ENCODE data around the gene HEPACAM2. TPM values are rescaled to one million over a fixed set of nuclear protein-coding genes. Genes with fewer than 3 reads are reported as not detected.

HEPACAM2 gene
- total RNA-seq, 4 donors from 2014 or later: not detected

DNA sequence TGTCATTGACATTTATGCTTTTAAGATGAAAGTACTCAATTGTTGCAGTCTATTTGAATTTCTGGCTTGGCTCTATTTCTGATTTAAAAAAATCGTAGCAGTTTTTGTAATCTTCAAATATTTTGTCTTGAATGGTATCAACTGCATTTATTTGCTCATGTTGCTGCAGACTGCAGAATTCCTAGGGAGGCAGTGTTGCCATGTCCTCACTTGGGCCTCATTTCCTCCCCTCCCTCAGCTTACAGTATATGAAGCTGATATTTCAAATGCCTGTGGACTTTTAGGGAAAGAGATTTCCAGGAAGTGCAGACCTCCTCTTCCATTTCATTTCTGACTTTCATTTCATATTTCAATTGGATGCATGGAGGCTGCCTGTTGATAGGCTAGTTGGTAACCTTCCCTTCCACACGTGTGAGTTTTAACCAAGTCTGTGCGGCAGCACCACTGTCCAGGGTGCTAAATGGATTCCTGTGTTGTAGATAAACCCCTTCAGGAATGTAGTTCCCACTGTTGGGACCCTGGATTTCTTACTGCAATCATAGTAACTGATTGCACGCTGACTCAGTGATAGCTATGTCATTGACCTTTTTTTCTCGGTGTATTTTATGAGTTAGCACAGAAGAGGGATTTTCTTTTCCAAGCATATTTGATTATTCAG lies 23.4 kb upstream of the HEPACAM2 start:
- Histone ChIP-seq H3K4me1 (peaks cover 3% of the 10 kb centered on the region in 2 donors), H3K27ac (no peak overlapping the region), H3K4me3 (no peak overlapping the region), H3K36me3 (no peaks in the 10 kb centered on the region), H3K9me3 (no peaks in the 10 kb centered on the region), H3K27me3 (no peaks in the 10 kb centered on the region)
- ATAC-seq: no peak
- in situ Hi-C loops (cut with MboI; ENCODE audit: low sequenced_read_pairs in 4 of 4) (loop anchor here in 1 of 4 donors (25.0 kb wide), 1 partner anchor 763 kb away; the partner anchor contains the start of gene BET1), intact Hi-C loops (cut with DNase I; ENCODE audit: low total_unique reads) (no loop called here)
- DNase-seq: no peak
- TF ChIP-seq POLR2A (IDR thresholded peaks at IDR 0.05): no peak
- TF ChIP-seq, protein P1, sequence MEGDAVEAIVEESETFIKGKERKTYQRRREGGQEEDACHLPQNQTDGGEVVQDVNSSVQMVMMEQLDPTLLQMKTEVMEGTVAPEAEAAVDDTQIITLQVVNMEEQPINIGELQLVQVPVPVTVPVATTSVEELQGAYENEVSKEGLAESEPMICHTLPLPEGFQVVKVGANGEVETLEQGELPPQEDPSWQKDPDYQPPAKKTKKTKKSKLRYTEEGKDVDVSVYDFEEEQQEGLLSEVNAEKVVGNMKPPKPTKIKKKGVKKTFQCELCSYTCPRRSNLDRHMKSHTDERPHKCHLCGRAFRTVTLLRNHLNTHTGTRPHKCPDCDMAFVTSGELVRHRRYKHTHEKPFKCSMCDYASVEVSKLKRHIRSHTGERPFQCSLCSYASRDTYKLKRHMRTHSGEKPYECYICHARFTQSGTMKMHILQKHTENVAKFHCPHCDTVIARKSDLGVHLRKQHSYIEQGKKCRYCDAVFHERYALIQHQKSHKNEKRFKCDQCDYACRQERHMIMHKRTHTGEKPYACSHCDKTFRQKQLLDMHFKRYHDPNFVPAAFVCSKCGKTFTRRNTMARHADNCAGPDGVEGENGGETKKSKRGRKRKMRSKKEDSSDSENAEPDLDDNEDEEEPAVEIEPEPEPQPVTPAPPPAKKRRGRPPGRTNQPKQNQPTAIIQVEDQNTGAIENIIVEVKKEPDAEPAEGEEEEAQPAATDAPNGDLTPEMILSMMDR (IDR thresholded peaks at IDR 0.05 in 4 of 5, conservative IDR thresholded peaks at IDR 0.05 in 1 of 5): no peak

DNA sequence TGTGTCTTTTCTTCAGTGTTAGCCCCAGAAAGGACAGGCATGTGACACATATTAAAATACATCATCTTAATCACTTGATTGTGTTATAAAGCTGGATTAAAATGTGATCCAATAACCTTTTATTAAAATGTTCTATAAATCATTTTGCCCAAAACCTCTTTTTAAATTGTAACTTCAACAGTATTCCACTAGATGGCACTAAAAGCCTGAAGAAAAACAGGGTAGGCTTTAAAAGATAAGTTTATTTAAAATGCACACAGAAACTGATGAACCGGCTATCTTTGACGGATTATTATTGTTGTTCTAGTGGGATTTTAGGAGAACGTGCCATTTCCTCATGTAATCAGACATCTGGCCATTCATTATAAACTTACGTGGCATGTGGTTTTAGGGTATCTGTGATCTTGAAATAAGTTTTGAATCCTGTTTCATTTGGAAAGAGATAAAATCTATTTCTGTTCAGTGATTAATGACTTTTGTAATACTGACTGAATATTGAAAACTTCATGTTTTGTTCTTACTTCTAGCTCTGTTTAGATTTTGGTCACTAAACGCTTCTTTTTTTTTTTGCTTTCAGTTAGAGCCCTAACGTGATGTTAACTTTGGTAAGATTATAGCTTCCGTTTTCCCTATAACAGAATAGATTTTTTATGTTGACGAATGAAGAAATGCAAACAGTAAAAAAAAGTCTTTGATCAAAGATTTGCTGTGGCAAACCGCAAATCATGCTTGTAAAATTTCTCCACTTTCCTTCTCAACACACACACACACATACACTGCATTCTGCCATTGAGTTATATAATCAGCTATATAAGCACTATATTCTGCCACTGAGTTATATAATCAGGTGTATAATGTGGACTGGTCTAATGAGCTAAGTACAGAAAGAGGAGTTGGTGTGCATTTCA lies 19.5 kb upstream of the HEPACAM2 start:
- no peak overlapping the region for H3K27ac ChIP-seq
- ATAC-seq (no peak), DNase-seq (no peak)
- intact Hi-C loops (cut with DNase I; ENCODE audit: low total_unique reads): no loop called here
- H3K36me3 ChIP-seq: no peaks in the 10 kb centered on the region
- TF ChIP-seq POLR2A (IDR thresholded peaks at IDR 0.05): no peak
- TF ChIP-seq, protein P1 (IDR thresholded peaks at IDR 0.05 in 4 of 5, conservative IDR thresholded peaks at IDR 0.05 in 1 of 5): peak in 4 of 5 experiments; percentile 14 to 67 (median 52)
- peaks cover 3% of the 10 kb centered on the region in 2 donors for H3K4me1 ChIP-seq
- H3K27me3 ChIP-seq: no peaks in the 10 kb centered on the region
- peak overlapping the region in 1 of 4 donors; percentile 6 for H3K4me3 ChIP-seq
- no peaks in the 10 kb centered on the region for H3K9me3 ChIP-seq
- in situ Hi-C loops (cut with MboI; ENCODE audit: low sequenced_read_pairs in 4 of 4): loop anchor here in 1 of 4 donors (25.0 kb wide), 1 partner anchor 767 kb away; the partner anchor contains the start of gene BET1

GRCh38 chr7:93242106-93242505 lies 15.8 kb upstream of the HEPACAM2 start:
- in situ Hi-C loops (cut with MboI; ENCODE audit: low sequenced_read_pairs in 4 of 4) (loop anchor here in 1 of 4 donors (25.0 kb wide), 1 partner anchor 770 kb away; the partner anchor contains the start of gene BET1), intact Hi-C loops (cut with DNase I; ENCODE audit: low total_unique reads) (no loop called here)
- no peak for ATAC-seq
- H3K4me3 ChIP-seq: no peak overlapping the region
- H3K27ac ChIP-seq: no peak overlapping the region
- peaks cover 3% of the 10 kb centered on the region in 2 donors for H3K4me1 ChIP-seq
- H3K27me3 ChIP-seq: no peaks in the 10 kb centered on the region
- TF ChIP-seq, protein P1 (IDR thresholded peaks at IDR 0.05 in 4 of 5, conservative IDR thresholded peaks at IDR 0.05 in 1 of 5): no peak
- TF ChIP-seq POLR2A (IDR thresholded peaks at IDR 0.05): no peak
- DNase-seq: no peak
- no peaks in the 10 kb centered on the region for H3K9me3 ChIP-seq
- no peaks in the 10 kb centered on the region for H3K36me3 ChIP-seq

DNA sequence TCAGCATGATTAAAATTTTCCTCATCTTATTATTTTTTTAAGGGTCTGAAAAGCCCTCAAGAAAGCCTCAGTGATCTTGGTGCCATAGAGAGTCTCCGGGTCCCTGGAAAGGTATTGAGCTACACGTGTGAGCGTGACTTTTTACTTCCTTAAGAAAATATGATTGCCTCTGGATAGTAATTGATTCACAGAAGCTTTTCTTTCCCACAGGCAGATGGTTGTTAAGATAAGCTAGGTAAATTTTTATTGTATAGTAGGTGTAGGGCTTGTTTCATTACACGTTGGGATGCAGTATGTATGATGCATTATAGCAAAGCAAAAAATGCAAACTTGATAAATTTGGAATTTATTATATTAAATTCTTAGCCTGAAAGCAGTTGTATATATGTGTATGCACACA lies 13.6 kb upstream of the HEPACAM2 start:
- Histone ChIP-seq H3K27me3 (no peaks in the 10 kb centered on the region), H3K36me3 (no peaks in the 10 kb centered on the region), H3K9me3 (no peaks in the 10 kb centered on the region), H3K4me1 (no peaks in the 10 kb centered on the region), H3K27ac (no peak overlapping the region), H3K4me3 (no peak overlapping the region)
- in situ Hi-C loops (cut with MboI; ENCODE audit: low sequenced_read_pairs in 4 of 4): loop anchor here in 1 of 4 donors (25.0 kb wide), 1 partner anchor 772 kb away; the partner anchor contains the start of gene BET1
- DNase-seq: no peak
- intact Hi-C loops (cut with DNase I; ENCODE audit: low total_unique reads): no loop called here
- TF ChIP-seq, protein P1 (IDR thresholded peaks at IDR 0.05 in 4 of 5, conservative IDR thresholded peaks at IDR 0.05 in 1 of 5): no peak
- no peak for TF ChIP-seq POLR2A (IDR thresholded peaks at IDR 0.05)
- ATAC-seq: no peak

All from gastrocnemius medialis (tissue), 4 donors.